GM12878 (cell line): ENCODE data around the gene LSM2. TPM values are rescaled to one million over a fixed set of nuclear protein-coding genes. Genes with fewer than 3 reads are reported as not detected.
A peak's percentile ranks its signal among the peaks of the same experiment; 100 is the strongest.

Experiments used
- ATAC-seq: fragments of 200-7000 bp; cut with Tn5 transposase; 3 replicates; pipeline ENCODE4 v1.9.1; 2020; ENCODE audit warnings: mild to moderate bottlenecking, moderate library complexity
- BruUV-seq: library from RNA; stranded (reverse); fragments of 400-500 nt; replicated peaks from 2 replicates; lab custom pipeline; 2021; lab: Mats Ljungman, UMichigan
- CTCF ChIA-PET: fragments of 300-600 bp; sonication (Branson Sonifier 250); formaldehyde crosslinking; extraction: SDS; loops from one replicate; lab custom pipeline; 2021; ENCODE audit warnings: inconsistent platforms; lab: Yijun Ruan, JAX
- POLR2A ChIA-PET: fragments of 350-600 bp; formaldehyde crosslinking; extraction: SDS; loops from one replicate; lab custom pipeline; 2021; ENCODE audit warnings: inconsistent platforms; lab: Charles Lee
- RAD21 ChIA-PET: fragments of 300-600 bp; sonication (Branson Sonifier 250); formaldehyde crosslinking; loops from one replicate; lab custom pipeline; 2023; ENCODE audit warnings: antibody characterized with exemption; ENCODE audit not compliant: unreplicated experiment; lab: Charles Lee
- SMC1A ChIA-PET: fragments of 300-600 bp; sonication (Branson Sonifier 250); formaldehyde crosslinking; loops from one replicate; lab custom pipeline; 2023; ENCODE audit not compliant: unreplicated experiment, uncharacterized antibody; lab: Charles Lee
- DNase-seq: peaks from one replicate; pipeline ENCODE4 v3.0.0-alpha.2; 2011; ENCODE audit warnings: low read depth, low spot score
- FAIRE-seq: peaks from 3 replicates; lab custom pipeline; 2011; peaks lifted over from hg19 to GRCh38; lab: Jason Lieb, UNC
- H2AFZ ChIP-seq: 2 replicates; pipeline ENCODE4 v1.6.0; 2011; ENCODE audit warnings: low read depth, low read length, control low read depth; ENCODE audit not compliant: control insufficient read depth
- H3K27ac ChIP-seq: 2 replicates; pipeline ENCODE4 v1.5.1; 2011; ENCODE audit warnings: control low read depth; ENCODE audit not compliant: control insufficient read depth, insufficient read depth
- H3K27me3 ChIP-seq, 2 experiments: replicated peaks in 1 of 2; 2 replicates each; pipeline versions ENCODE4 v1.6.0 to v1.6.1; 2011; ENCODE audit warnings: low read length in 1 of 2; ENCODE audit not compliant: control insufficient read depth in 2 of 2, insufficient read depth in 2 of 2
- H3K36me3 ChIP-seq, 2 experiments: 2 replicates each; pipeline ENCODE4 v1.5.1; 2011; ENCODE audit warnings: low read length in 1 of 2; ENCODE audit not compliant: control insufficient read depth in 2 of 2, insufficient read depth in 2 of 2
- H3K4me1 ChIP-seq: 2 replicates; pipeline ENCODE4 v1.6.1; 2011; ENCODE audit warnings: mild to moderate bottlenecking, low read length, moderate library complexity, mixed read lengths; ENCODE audit not compliant: control insufficient read depth, insufficient read depth
- H3K4me2 ChIP-seq: 2 replicates; pipeline ENCODE4 v1.6.0; 2011; ENCODE audit warnings: control low read depth; ENCODE audit not compliant: control insufficient read depth, insufficient read depth
- H3K4me3 ChIP-seq: fragments of 200-600 bp; sonication (generic); 2 replicates; pipeline ENCODE4 v1.5.1; 2016
- H3K79me2 ChIP-seq: 2 replicates; pipeline ENCODE4 v1.6.0; 2011; ENCODE audit warnings: low read length; ENCODE audit not compliant: control insufficient read depth, insufficient read depth
- H3K9ac ChIP-seq: 2 replicates; pipeline ENCODE4 v1.8.0; 2011; ENCODE audit warnings: low read length, control low read depth, mixed read lengths; ENCODE audit not compliant: control insufficient read depth, insufficient read depth
- H3K9me3 ChIP-seq: replicated peaks from 3 replicates; pipeline ENCODE4 v1.5.1; 2011; ENCODE audit warnings: mild to moderate bottlenecking, low read length; ENCODE audit not compliant: control insufficient read depth, insufficient read depth
- H4K20me1 ChIP-seq: 2 replicates; pipeline ENCODE4 v1.6.0; 2011; ENCODE audit not compliant: control insufficient read depth, insufficient read depth
- MXI1 ChIP-seq: fragments of 150-350 bp; IDR thresholded peaks from 2 replicates; pipeline ENCODE4 v1.6.1; 2011; ENCODE audit warnings: low read depth, mild to moderate bottlenecking, inconsistent platforms, low read length, improper control_type of control experiment
- SIN3A ChIP-seq: IDR thresholded peaks from 2 replicates; pipeline ENCODE4 v1.6.1; 2012; ENCODE audit warnings: low read depth, low read length, improper control_type of control experiment
- SMARCA5 ChIP-seq: fragments of 450-650 bp; IDR thresholded peaks from 2 replicates; pipeline ENCODE4 v1.6.1; 2017; ENCODE audit warnings: mild to moderate bottlenecking
- WGBS: methylation state at CpG from one replicate; pipeline ENCODE4 v1.1.6; 2016; ENCODE audit warnings: low lambda C conversion rate; ENCODE audit not compliant: insufficient replicate concordance, insufficient coverage; ENCODE audit errors: missing lambda C conversion rate; 5-methylcytosine and 5-hydroxymethylcytosine counted together
- in situ Hi-C: fragments of 300-500 bp; cut with MboI; formaldehyde crosslinking; loops from 9 replicates; pipeline ENCODE4 v1.14.3; 2018; ENCODE audit warnings: mixed read lengths
- intact Hi-C: fragments of 100-400 bp; cut with micrococcal nuclease; formaldehyde crosslinking; loops from one replicate; pipeline ENCODE4 v1.14.2; 2022; ENCODE audit not compliant: unreplicated experiment
- polyA plus RNA-seq, 11 experiments: library from polyadenylated mRNA; depleted of rRNA in 4 of 11; unstranded in 6 of 11; stranded (reverse) in 5 of 11; fragments of >200 nt; fragmentation: Nextera tagmentation in 4 of 11; fragmentation: Illumina TruSeq in 1 of 11; extraction: Ambion mirVana in 4 of 11; extraction: Trizol in 1 of 11; gene quantifications; 1 replicate in 1 of 11; 2 replicates in 10 of 11; pipeline versions ENCODE4 v1.2.1 to v1.2.3, GENCODE V29; 2011 to 2016; ENCODE audit warnings: inconsistent platforms in 2 of 11, missing spikeins in 2 of 11, low read depth in 1 of 11
- total RNA-seq, 4 experiments: library from RNA; depleted of rRNA in 3 of 4; stranded (reverse); fragments of >200 nt in 3 of 4; fragmentation: Illumina TruSeq in 1 of 4; extraction: Trizol in 1 of 4; gene quantifications; 2 replicates each; pipeline versions ENCODE4 v1.2.1 to v1.2.3, GENCODE V29; 2013 to 2021
- TF ChIP-seq, protein P1 (sequence below): fragments of 450-650 bp; formaldehyde crosslinking; IDR thresholded peaks from 2 replicates; pipeline ENCODE4 v1.5.0; 2022; ENCODE audit warnings: mild to moderate bottlenecking, missing genetic modification characterization

LSM2 gene
- total and polyA plus RNA-seq, 10 of the 15 experiments (the other 5 are each of a cell fraction or from before 2014, with no cell fraction given) = 99.1 to 276 (median 153) TPM

DNA sequence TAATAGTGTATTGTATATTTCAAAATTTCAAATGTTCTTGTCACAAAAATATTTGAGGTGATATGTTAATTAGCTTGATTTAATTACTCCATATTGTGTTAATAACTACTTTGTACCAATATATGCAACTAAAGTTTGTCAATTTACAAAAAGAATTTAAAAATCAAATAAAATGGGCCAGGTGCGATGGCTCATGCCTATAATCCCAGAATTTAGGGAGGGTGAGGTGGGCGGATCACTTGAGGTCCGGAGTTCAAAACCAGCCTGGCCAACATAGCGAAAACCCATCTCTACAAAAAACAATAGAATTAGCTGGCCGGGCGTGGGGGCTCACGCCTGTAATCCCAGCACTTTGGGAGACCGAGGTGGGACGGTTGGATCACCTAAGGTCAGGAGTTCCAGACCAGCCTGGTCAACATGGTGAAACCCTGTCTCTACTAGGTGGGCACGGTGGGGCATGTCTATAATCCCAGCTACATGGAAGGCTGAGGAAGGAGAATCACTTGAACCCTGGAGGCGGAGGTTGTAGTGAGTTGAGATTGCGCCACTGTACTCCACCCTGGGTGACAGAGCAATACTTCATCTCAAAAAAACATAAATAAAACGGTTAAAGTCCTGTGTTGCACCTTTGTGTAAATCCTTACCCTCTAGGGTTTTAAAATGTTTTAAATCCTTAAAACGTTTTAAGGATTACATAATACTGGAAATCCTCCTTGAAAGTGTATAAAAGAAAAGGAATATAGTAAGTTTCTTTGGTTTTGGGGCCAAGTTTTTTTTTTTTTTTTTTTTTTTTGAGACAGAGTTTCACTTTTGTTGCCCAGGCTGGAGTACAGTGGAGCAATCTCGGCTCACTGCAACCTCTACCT is 24.8 kb upstream of the LSM2 start (continued):
- TF ChIP-seq, protein P1, sequence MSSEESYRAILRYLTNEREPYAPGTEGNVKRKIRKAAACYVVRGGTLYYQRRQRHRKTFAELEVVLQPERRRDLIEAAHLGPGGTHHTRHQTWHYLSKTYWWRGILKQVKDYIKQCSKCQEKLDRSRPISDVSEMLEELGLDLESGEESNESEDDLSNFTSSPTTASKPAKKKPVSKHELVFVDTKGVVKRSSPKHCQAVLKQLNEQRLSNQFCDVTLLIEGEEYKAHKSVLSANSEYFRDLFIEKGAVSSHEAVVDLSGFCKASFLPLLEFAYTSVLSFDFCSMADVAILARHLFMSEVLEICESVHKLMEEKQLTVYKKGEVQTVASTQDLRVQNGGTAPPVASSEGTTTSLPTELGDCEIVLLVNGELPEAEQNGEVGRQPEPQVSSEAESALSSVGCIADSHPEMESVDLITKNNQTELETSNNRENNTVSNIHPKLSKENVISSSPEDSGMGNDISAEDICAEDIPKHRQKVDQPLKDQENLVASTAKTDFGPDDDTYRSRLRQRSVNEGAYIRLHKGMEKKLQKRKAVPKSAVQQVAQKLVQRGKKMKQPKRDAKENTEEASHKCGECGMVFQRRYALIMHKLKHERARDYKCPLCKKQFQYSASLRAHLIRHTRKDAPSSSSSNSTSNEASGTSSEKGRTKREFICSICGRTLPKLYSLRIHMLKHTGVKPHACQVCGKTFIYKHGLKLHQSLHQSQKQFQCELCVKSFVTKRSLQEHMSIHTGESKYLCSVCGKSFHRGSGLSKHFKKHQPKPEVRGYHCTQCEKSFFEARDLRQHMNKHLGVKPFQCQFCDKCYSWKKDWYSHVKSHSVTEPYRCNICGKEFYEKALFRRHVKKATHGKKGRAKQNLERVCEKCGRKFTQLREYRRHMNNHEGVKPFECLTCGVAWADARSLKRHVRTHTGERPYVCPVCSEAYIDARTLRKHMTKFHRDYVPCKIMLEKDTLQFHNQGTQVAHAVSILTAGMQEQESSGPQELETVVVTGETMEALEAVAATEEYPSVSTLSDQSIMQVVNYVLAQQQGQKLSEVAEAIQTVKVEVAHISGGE (CRISPR knock-in tag) = 0 out of 2 replicates have a peak, but pooled peaks have one; percentile 7
- TF ChIP-seq SMARCA5 = no peak

GRCh38 chr6:31830886-31831335 is 24.1 kb upstream of the LSM2 start:
- H3K4me1 ChIP-seq = peaks cover 8% of the 10 kb centered on the region
- in situ Hi-C loops = loop anchor here (10.0 kb wide), 1 partner anchor 286 kb away; the partner anchor contains the start of genes ATP6V1G2, DDX39B and NFKBIL1
- intact Hi-C loops = loop anchor here (1.0 to 5.0 kb wide), 4 partner anchors 34 to 285 kb away; partner anchors contain the start of genes ATP6V1G2, CSNK2B, LY6G5B and VARS1

More at GRCh38 chr6:31830886-31831335, 24.1 kb upstream of the LSM2 start:
- FAIRE-seq (no peak), DNase-seq (no peak), ATAC-seq (no peak)
- H3K36me3 ChIP-seq = no peaks in the 10 kb centered on the region
- peak overlapping the region; percentile 73 for H3K4me2 ChIP-seq
- ChIA-PET CTCF (interaction anchor here (0.6 to 4.0 kb wide), 28 partner anchors 8 to 336 kb away, joined by 3 to 27 read pairs (median 6); partner anchors contain the start of genes CLIC1, DDAH2, HSPA1A and HSPA1L), POLR2A (interaction anchor here (0.5 to 10.9 kb wide), 26 partner anchors 9 to 1748 kb away, joined by 3 to 122 read pairs (median 4); partner anchors contain the start of genes ABHD16A, CLIC1, DDX39B and HSPA1A), SMC1A (interaction anchor here (0.5 to 3.7 kb wide), 33 partner anchors 11 to 290 kb away, joined by 3 to 30 read pairs (median 4); partner anchors contain the start of genes ABHD16A, ATP6V1G2, CLIC1 and HSPA1A), RAD21 (interaction anchor here (0.5 to 3.9 kb wide), 29 partner anchors 8 to 348 kb away, joined by 3 to 30 read pairs (median 5); partner anchors contain the start of genes ABHD16A, DDAH2, DXO and GPANK1)
- H4K20me1 ChIP-seq = no peaks in the 10 kb centered on the region
- peak overlapping the region; percentile 35; the same call in 1 of the 2 replicates for H2AFZ ChIP-seq
- BruUV-seq = no TSS peak
- H3K9me3 ChIP-seq = no peaks in the 10 kb centered on the region
- TF ChIP-seq MXI1 (0 out of 2 replicates have a peak, but pooled peaks have one; percentile 16), SIN3A (no peak)
- H3K9ac ChIP-seq = peak overlapping the region; percentile 59
- H3K4me3 ChIP-seq = peak overlapping the region; percentile 79
- 32% methylated on average over 6 of the region's 6 CpGs for WGBS
- H3K27ac ChIP-seq = peak overlapping the region; percentile 67
- peaks cover 44% of the 10 kb centered on the region for H3K79me2 ChIP-seq
- no peaks in the 10 kb centered on the region for H3K27me3 ChIP-seq
